HCT116 (cell line): Measurements from ENCODE around the gene DLG5. TPM values are rescaled to one million over a fixed set of nuclear protein-coding genes. Genes with fewer than 3 reads are reported as not detected.

Experiments used
- ATAC-seq: fragments of 200-7000 bp; cut with Tn5 transposase; 2 replicates; pipeline ENCODE4 v1.9.1; 2020; ENCODE audit warnings: mild to moderate bottlenecking, moderate library complexity
- BruUV-seq: library from RNA; stranded (reverse); fragments of 400-500 nt; replicated peaks from 2 replicates; lab custom pipeline; 2021; lab: Mats Ljungman, UMichigan
- CTCF ChIA-PET: fragments of 300-600 bp; sonication (Branson Sonifier 250); formaldehyde crosslinking; loops from one replicate; lab custom pipeline; 2021; ENCODE audit warnings: antibody characterized with exemption; lab: Charles Lee
- POLR2A ChIA-PET: fragments of 300-600, 350-600 bp; sonication (Branson Sonifier 250); formaldehyde crosslinking; loops from one replicate; lab custom pipeline; 2021; ENCODE audit warnings: antibody characterized with exemption; lab: Charles Lee
- RAD21 ChIA-PET, 2 experiments: fragments of 300-600 bp; sonication (Branson Sonifier 250); formaldehyde crosslinking; loops; one replicate each; lab custom pipeline; 2023; ENCODE audit warnings: low total read pairs in 2 of 2; ENCODE audit not compliant: uncharacterized antibody in 2 of 2, unreplicated experiment in 2 of 2, low non-redundant PET in 1 of 2; lab: Charles Lee
- DNase-seq: peaks from one replicate; pipeline ENCODE4 v3.0.0-alpha.2; 2010; ENCODE audit warnings: low read depth, low spot score
- H2AFZ ChIP-seq: fragments of 200-600 bp; shearing (Covaris generic), sonication (generic); 2 replicates; pipeline ENCODE4 v1.6.1; 2017; ENCODE audit warnings: low read depth, mixed run types, mixed read lengths, antibody characterized with exemption, low read length; ENCODE audit not compliant: poor library complexity, severe bottlenecking
- H3K27ac ChIP-seq: 2 replicates; pipeline ENCODE4 v1.5.1; 2012; ENCODE audit warnings: low read depth, low read length
- H3K27me3 ChIP-seq: fragments of 200-600 bp; sonication (generic); 2 replicates; pipeline ENCODE4 v1.6.1; 2016; ENCODE audit warnings: mixed run types, low read length, mixed read lengths; ENCODE audit not compliant: insufficient read depth
- H3K36me3 ChIP-seq, 2 experiments: fragments of 200-500 bp in 1 of 2; fragments of 200-600 bp in 1 of 2; sonication (Bioruptor generic) in 1 of 2; sonication (generic) in 1 of 2; 2 replicates each; pipeline versions ENCODE4 v1.5.1 to v1.6.1; 2014 to 2016; ENCODE audit warnings: low read length in 2 of 2, inconsistent platforms in 1 of 2, mixed read lengths in 1 of 2, mixed run types in 1 of 2; ENCODE audit not compliant: insufficient read depth in 2 of 2, control insufficient read depth in 1 of 2
- H3K4me1 ChIP-seq, 2 experiments: fragments of 200-600 bp in 1 of 2; sonication (generic) in 1 of 2; 2 replicates each; pipeline versions ENCODE4 v1.5.1 to v1.6.1; 2012 to 2017; ENCODE audit warnings: low read length in 2 of 2, inconsistent platforms in 1 of 2, mild to moderate bottlenecking in 1 of 2, mixed read lengths in 1 of 2, mixed run types in 1 of 2, moderate library complexity in 1 of 2; ENCODE audit not compliant: insufficient read depth in 2 of 2, control insufficient read depth in 1 of 2
- H3K4me2 ChIP-seq: fragments of 200-600 bp; sonication (generic); 2 replicates; pipeline ENCODE4 v1.6.1; 2017; ENCODE audit warnings: mixed run types, low read length, mixed read lengths
- H3K4me3 ChIP-seq, 2 experiments: fragments of 200-600 bp in 1 of 2; sonication (generic) in 1 of 2; replicated peaks in 1 of 2; 2 replicates each; pipeline ENCODE4 v1.5.1; 2011 to 2016; ENCODE audit warnings: low read length in 2 of 2, control low read depth in 1 of 2, low read depth in 1 of 2, mild to moderate bottlenecking in 1 of 2, mixed read lengths in 1 of 2, mixed run types in 1 of 2
- H3K79me2 ChIP-seq: fragments of 200-600 bp; sonication (generic); 2 replicates; pipeline ENCODE4 v1.6.1; 2017; ENCODE audit warnings: mild to moderate bottlenecking, mixed run types, low read length, moderate library complexity, mixed read lengths; ENCODE audit not compliant: insufficient read depth
- H3K9ac ChIP-seq: fragments of 200-600 bp; sonication (generic); 2 replicates; pipeline ENCODE4 v1.6.1; 2016; ENCODE audit warnings: low read length, mixed read lengths
- H3K9me2 ChIP-seq: fragments of 200-600 bp; sonication (generic), shearing (Covaris generic); 2 replicates; pipeline ENCODE4 v1.6.1; 2017; ENCODE audit warnings: mixed run types, mild to moderate bottlenecking, moderate library complexity; ENCODE audit not compliant: insufficient read depth
- H3K9me3 ChIP-seq, 2 experiments: fragments of 200-500 bp in 1 of 2; fragments of 200-600 bp in 1 of 2; sonication (Bioruptor generic) in 1 of 2; sonication (generic) in 1 of 2; 2 replicates each; pipeline ENCODE4 v1.6.1; 2014 to 2017; ENCODE audit warnings: low read length in 2 of 2, mixed read lengths in 2 of 2, inconsistent platforms in 1 of 2, low read depth in 1 of 2, mild to moderate bottlenecking in 1 of 2, mixed run types in 1 of 2, moderate library complexity in 1 of 2; ENCODE audit not compliant: control insufficient read depth in 1 of 2, insufficient read depth in 1 of 2
- H4K20me1 ChIP-seq: fragments of 200-600 bp; sonication (generic), shearing (Covaris generic); 2 replicates; pipeline ENCODE4 v1.6.1; 2017; ENCODE audit warnings: mixed run types, mild to moderate bottlenecking, moderate library complexity; ENCODE audit not compliant: insufficient read depth
- EZH2 ChIP-seq: fragments of 200-600 bp; sonication (generic); IDR thresholded peaks from 2 replicates; pipeline ENCODE4 v1.6.1; 2017; ENCODE audit warnings: antibody characterized with exemption, mixed run types
- EZH2phosphoT487 ChIP-seq: fragments of 200-600 bp; IDR thresholded peaks from 2 replicates; pipeline ENCODE4 v1.6.1; 2018; ENCODE audit warnings: antibody characterized with exemption, borderline replicate concordance
- JUND ChIP-seq: IDR thresholded peaks from 2 replicates; pipeline ENCODE4 v1.6.1; 2012
- POLR2AphosphoS5 ChIP-seq: IDR thresholded peaks from 2 replicates; pipeline ENCODE4 v1.6.1; 2011; ENCODE audit warnings: mild to moderate bottlenecking, low read depth, low read length, moderate library complexity
- RAD21 ChIP-seq: IDR thresholded peaks from 2 replicates; pipeline ENCODE4 v1.6.1; 2012; ENCODE audit warnings: low read depth, mild to moderate bottlenecking
- SRF ChIP-seq: IDR thresholded peaks from 2 replicates; pipeline ENCODE4 v1.6.1; 2012; ENCODE audit warnings: low read depth
- ZFX ChIP-seq: fragments of 450-650 bp; IDR thresholded peaks from 2 replicates; pipeline ENCODE4 v1.6.1; 2017
- intact Hi-C: fragments of 100-400 bp; cut with micrococcal nuclease; formaldehyde crosslinking; loops from 2 replicates; pipeline ENCODE4 v1.10.0; 2022
- total RNA-seq: library from RNA; stranded (reverse); gene quantifications from one replicate; pipeline ENCODE4 v1.2.1, GENCODE V29; 2021; ENCODE audit not compliant: unreplicated experiment
- TF ChIP-seq, protein P1 (sequence below): IDR thresholded peaks from 2 replicates; pipeline ENCODE4 v1.6.1; 2011; ENCODE audit warnings: mild to moderate bottlenecking, low read length, moderate library complexity; ENCODE audit not compliant: insufficient replicate concordance; ENCODE audit errors: extremely low read depth

Gene DLG5
- total RNA-seq, 1 experiment from 2014 or later: 44.8 TPM

DNA sequence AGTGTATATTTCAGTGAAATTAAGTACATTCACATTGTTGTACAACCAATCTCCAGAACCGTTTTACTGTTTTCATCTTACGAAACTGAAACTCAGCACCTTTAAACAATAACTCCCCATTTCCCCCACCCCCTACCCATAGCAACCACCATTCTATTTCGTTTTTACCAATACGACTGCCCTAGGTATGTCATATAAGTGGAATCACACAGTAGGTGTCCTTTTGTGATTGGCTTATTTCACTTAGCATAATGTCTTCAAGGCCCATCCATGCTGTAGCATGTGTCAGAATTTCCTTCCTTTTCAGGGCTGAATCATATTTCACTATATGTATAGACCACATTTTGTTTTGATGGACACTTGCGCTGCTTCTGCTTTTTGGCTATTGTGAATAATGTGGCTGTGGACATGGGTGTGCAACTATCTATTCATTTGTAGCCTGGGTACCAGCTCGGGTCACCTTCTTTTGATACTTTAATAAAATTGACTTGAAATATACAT lies 34.3 kb upstream of the DLG5 start:
- no peaks in the 10 kb centered on the region for H4K20me1 ChIP-seq
- RAD21 ChIA-PET: no interaction called here
- no peak for TF ChIP-seq SRF
- no peak for TF ChIP-seq EZH2phosphoT487
- TF ChIP-seq, protein P1, sequence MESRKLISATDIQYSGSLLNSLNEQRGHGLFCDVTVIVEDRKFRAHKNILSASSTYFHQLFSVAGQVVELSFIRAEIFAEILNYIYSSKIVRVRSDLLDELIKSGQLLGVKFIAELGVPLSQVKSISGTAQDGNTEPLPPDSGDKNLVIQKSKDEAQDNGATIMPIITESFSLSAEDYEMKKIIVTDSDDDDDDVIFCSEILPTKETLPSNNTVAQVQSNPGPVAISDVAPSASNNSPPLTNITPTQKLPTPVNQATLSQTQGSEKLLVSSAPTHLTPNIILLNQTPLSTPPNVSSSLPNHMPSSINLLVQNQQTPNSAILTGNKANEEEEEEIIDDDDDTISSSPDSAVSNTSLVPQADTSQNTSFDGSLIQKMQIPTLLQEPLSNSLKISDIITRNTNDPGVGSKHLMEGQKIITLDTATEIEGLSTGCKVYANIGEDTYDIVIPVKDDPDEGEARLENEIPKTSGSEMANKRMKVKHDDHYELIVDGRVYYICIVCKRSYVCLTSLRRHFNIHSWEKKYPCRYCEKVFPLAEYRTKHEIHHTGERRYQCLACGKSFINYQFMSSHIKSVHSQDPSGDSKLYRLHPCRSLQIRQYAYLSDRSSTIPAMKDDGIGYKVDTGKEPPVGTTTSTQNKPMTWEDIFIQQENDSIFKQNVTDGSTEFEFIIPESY: no peak
- TF ChIP-seq POLR2AphosphoS5: no peak
- TF ChIP-seq EZH2: no peak
- no peak for TF ChIP-seq ZFX
- no peak for TF ChIP-seq RAD21
- no peak for TF ChIP-seq JUND
- TF ChIP-seq, all 23 proteins: peak for 0
- Histone ChIP-seq H3K27me3 (no peaks in the 10 kb centered on the region), H3K4me2 (no peak overlapping the region), H3K9me2 (no peaks in the 10 kb centered on the region), H3K4me3 (no peak overlapping the region), H2AFZ (no peak overlapping the region), H3K36me3 (no peaks in the 10 kb centered on the region), H3K27ac (no peak overlapping the region), H3K9me3 (peaks cover 6 to 9% of the 10 kb centered on the region in 2 experiments; a peak in 1 of 4 replicates), H3K9ac (no peak overlapping the region), H3K79me2 (no peaks in the 10 kb centered on the region), H3K4me1 (peaks cover 0 to 10% of the 10 kb centered on the region in 2 experiments; a peak in 2 of 4 replicates)
- DNase-seq (no peak), ATAC-seq (no peak)
- BruUV-seq: no TSS peak
- CTCF ChIA-PET: no interaction called here
- intact Hi-C loops: no loop called here
- POLR2A ChIA-PET: no interaction called here
